ENCODE results near the gene TMEM179B. TPM values are rescaled to one million over a fixed set of nuclear protein-coding genes. Genes with fewer than 3 reads are reported as not detected.
"Not testable (repeated sequence)": the region's sequence is repeated elsewhere in the genome, so short reads cannot be mapped to it uniquely, and the experiment has no call there.

TMEM179B gene, protein sequence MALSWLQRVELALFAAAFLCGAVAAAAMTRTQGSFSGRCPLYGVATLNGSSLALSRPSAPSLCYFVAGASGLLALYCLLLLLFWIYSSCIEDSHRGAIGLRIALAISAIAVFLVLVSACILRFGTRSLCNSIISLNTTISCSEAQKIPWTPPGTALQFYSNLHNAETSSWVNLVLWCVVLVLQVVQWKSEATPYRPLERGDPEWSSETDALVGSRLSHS
- 29.3 TPM for polyA plus RNA-seq (2013, experiment 1 of 4)
- 38.1 TPM for polyA plus RNA-seq (2013, experiment 2 of 4)
- polyA plus RNA-seq (2013, experiment 3 of 4), result 31.6 TPM
- 29.3 TPM for polyA plus RNA-seq (2013, experiment 4 of 4)

DNA sequence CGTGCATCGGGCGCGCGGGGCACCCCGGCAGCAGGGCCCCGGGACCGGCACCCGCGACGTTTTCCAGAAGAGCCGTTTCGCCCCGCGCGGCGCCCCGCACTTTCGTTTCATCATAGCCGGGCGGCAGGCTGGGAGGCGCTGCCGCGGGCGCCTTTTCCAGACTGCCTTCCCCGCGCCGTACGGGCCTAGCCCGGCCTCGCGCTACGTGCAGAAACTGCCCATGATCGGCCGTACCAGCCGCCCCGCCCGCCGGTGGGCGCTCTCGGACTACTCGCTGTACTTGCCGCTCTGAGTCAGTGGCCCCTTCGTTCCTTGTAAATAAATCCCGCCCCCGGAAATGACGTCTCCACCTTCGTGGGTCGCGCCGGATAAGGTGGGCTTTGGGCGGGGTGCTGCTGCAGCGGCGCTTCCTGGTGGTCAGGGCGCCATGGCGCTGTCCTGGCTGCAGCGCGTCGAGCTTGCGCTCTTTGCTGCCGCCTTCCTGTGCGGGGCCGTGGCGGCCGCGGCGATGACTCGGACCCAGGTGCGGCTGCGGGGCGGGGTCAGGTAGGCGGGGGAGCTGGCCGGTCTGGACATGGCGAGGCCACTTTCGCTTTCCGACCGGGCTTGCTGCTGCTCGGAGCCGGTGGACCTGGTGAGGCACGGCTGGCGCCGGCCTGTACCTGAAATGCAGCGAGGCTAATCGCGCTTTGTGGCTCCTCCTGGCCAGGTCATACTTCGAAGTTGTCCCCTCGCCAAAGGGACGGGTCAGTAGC, at the start of gene TMEM179B:
TSS of gene TMEM179B (plus strand) at position 398 of the 755 bp plus-strand sequence. CDS start at position 428, 30 bp downstream.
- Histone ChIP-seq H3K36me3 (ENCODE audit: control insufficient read depth, insufficient read depth, low read length) (peaks cover 14% of the 10 kb centered on the region), H3K27me3 (ENCODE audit: control insufficient read depth, insufficient read depth, low read length, poor library complexity, severe bottlenecking) (no peaks in the 10 kb centered on the region), H3K4me3 (ENCODE audit: insufficient read depth, low read depth, low read length) (peak within 1 kb of the TSS; percentile 99), H3K4me1 (ENCODE audit: control insufficient read depth, insufficient read depth, low read length) (peaks cover 9% of the 10 kb centered on the region), H3K27ac (ENCODE audit: insufficient read depth, low read depth, low read length, poor library complexity, severe bottlenecking) (peak within 1 kb of the TSS; percentile 91), H3K9me3 (ENCODE audit: control insufficient read depth, low read length) (no peaks in the 10 kb centered on the region)
- 1% methylated on average over 88 of the region's 88 CpGs for WGBS, 2 experiments

DNA sequence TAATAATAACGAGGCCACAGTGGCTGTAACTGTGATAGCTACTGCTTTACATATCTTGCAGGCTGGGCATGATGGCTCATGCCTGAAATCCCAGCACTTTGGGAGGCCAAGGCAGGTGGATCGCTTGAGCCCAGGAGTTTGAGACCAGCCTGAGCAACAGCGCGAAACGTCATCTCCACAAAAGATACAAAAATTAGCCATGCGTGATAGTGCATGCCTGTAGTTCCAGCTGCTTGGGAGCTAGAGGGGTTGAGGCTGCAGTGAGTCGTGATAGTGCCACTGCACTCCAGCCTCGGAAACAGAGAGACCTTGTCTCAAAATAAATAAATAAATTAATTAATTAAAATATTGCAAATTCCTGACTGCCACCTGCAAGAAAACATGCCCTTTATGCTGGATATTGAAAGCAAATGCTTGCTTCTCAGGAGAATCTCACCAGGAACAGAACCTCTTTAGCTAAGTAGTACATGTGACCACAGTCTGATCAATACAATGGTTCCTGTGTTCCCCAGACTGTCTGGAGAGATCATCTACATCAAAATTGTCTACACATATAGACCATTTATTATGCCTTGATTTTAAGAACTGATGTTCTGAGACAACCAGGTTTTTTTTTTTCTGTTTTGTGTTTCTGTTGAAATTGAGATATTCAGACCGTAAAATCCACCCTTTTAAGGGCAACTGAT, 39.6 kb upstream of the TMEM179B start:
- no peaks in the 10 kb centered on the region for H3K27me3 ChIP-seq (ENCODE audit: control insufficient read depth, insufficient read depth, low read length, poor library complexity, severe bottlenecking)
- H3K9me3 ChIP-seq (ENCODE audit: control insufficient read depth, low read length), result no peaks in the 10 kb centered on the region
- H3K27ac ChIP-seq (ENCODE audit: insufficient read depth, low read depth, low read length, poor library complexity, severe bottlenecking), result no peak overlapping the region
- 92 to 93% methylated on average over 7 to 9 of the region's 9 CpGs for WGBS, 2 experiments
- no peaks in the 10 kb centered on the region for H3K4me1 ChIP-seq (ENCODE audit: control insufficient read depth, insufficient read depth, low read length)
- H3K36me3 ChIP-seq (ENCODE audit: control insufficient read depth, insufficient read depth, low read length), result peaks cover 5% of the 10 kb centered on the region
- no peak overlapping the region for H3K4me3 ChIP-seq (ENCODE audit: insufficient read depth, low read depth, low read length)

DNA sequence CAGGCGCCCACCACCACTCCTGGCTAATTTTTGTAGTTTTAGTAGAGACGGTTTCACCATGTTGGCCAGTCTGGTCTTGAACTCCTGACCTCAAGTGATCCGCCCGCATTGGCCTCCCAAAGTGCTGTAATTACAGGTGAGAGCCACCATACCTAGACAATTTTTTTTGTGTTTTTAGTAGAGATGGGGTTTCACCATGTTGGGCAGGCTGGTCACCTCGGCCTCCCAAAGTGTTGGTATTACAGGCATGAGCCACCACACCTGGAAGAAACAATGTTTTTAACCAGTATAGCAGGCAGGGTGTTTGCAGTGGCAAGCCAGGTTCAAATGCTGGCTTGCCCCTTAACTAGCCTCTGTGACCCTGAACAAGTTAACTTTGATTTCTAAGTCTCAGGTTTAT, 37.3 kb upstream of the TMEM179B start:
- H3K4me1 ChIP-seq (ENCODE audit: control insufficient read depth, insufficient read depth, low read length); H3K27me3 ChIP-seq (ENCODE audit: control insufficient read depth, insufficient read depth, low read length, poor library complexity, severe bottlenecking); H3K4me3 ChIP-seq (ENCODE audit: insufficient read depth, low read depth, low read length); H3K9me3 ChIP-seq (ENCODE audit: control insufficient read depth, low read length); H3K36me3 ChIP-seq (ENCODE audit: control insufficient read depth, insufficient read depth, low read length); H3K27ac ChIP-seq (ENCODE audit: insufficient read depth, low read depth, low read length, poor library complexity, severe bottlenecking): not testable (repeated sequence)
- WGBS, 2 experiments, result 93 to 94% methylated on average over 5 of the region's 5 CpGs

DNA sequence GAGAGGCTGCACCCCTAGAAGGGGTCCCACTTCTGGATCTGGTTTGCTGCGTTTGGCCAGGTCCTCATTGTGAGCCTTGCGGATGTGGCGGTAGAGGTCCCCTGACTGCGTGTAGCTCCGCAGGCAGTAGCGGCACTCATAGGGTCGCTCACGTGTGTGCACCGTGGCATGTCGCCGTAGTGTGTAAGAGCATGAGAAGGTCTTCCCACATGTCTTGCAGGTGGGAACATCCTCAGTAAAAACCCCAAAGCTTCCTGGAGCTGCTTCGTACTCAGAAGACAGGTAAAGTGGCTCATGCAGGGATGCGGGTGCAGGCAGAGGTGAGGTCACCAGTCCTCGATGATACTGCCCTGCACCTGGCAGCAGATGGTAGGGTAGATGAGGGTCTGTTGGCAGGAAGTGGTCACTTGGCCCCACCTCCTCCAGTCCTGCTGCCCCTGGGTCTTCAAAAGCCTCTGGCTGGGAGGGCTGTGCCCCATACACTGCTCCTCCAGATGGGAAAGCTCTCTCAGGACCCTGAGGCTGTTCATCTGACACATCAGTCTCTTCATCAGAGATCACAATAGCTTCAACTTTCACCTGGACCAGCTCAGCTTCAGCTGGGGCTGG, 34.9 kb upstream of the TMEM179B start:
- Histone ChIP-seq H3K9me3 (ENCODE audit: control insufficient read depth, low read length) (no peaks in the 10 kb centered on the region), H3K27ac (ENCODE audit: insufficient read depth, low read depth, low read length, poor library complexity, severe bottlenecking) (no peak overlapping the region), H3K27me3 (ENCODE audit: control insufficient read depth, insufficient read depth, low read length, poor library complexity, severe bottlenecking) (no peaks in the 10 kb centered on the region), H3K36me3 (ENCODE audit: control insufficient read depth, insufficient read depth, low read length) (peaks cover 6% of the 10 kb centered on the region), H3K4me3 (ENCODE audit: insufficient read depth, low read depth, low read length) (no peak overlapping the region), H3K4me1 (ENCODE audit: control insufficient read depth, insufficient read depth, low read length) (peaks cover 6% of the 10 kb centered on the region)
- WGBS, 2 experiments, result 94 to 97% methylated on average over 14 of the region's 14 CpGs

DNA sequence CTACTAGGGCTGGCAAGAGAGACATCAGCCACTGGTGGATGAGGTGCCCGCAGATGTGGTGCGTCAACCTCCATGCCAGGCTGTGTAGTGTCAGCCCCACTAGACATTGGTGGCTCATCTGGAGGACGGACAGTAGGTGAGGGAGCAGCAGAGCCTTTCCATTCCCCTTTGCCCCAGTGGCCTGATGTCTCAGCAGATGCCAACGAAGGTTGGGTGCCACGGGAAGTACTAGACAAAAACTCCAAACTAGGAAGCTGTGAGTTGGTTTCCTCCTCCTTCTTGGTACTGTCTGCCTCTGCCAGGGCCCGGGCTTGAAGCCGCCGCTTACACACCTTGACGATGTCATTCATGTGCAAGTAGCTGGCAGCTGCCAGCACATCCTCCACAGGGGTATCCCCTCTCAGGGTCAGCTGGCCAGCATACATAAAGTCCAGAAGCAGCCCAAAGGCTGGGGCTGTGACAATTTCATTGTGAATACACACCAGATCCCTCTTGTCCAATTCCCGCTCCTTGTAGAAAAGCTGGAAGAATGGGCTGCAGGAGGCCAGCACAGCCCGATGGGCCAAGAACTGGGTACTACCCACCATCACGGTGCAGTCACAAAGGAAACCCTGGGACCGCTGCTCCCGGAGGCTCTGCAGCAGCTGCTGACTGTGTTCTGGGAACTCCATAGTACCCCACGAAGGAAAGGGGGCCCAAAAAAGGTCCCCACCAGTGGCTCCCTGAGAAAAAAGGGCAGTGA, 34.0 kb upstream of the TMEM179B start:
- Histone ChIP-seq H3K27ac (ENCODE audit: insufficient read depth, low read depth, low read length, poor library complexity, severe bottlenecking) (peak overlapping the region; percentile 16), H3K9me3 (ENCODE audit: control insufficient read depth, low read length) (no peaks in the 10 kb centered on the region), H3K4me1 (ENCODE audit: control insufficient read depth, insufficient read depth, low read length) (peaks cover 6% of the 10 kb centered on the region), H3K27me3 (ENCODE audit: control insufficient read depth, insufficient read depth, low read length, poor library complexity, severe bottlenecking) (no peaks in the 10 kb centered on the region), H3K36me3 (ENCODE audit: control insufficient read depth, insufficient read depth, low read length) (peaks cover 6% of the 10 kb centered on the region), H3K4me3 (ENCODE audit: insufficient read depth, low read depth, low read length) (peak overlapping the region; percentile 92)
- WGBS, 2 experiments, result 90% methylated on average over 15 of the region's 15 CpGs

DNA sequence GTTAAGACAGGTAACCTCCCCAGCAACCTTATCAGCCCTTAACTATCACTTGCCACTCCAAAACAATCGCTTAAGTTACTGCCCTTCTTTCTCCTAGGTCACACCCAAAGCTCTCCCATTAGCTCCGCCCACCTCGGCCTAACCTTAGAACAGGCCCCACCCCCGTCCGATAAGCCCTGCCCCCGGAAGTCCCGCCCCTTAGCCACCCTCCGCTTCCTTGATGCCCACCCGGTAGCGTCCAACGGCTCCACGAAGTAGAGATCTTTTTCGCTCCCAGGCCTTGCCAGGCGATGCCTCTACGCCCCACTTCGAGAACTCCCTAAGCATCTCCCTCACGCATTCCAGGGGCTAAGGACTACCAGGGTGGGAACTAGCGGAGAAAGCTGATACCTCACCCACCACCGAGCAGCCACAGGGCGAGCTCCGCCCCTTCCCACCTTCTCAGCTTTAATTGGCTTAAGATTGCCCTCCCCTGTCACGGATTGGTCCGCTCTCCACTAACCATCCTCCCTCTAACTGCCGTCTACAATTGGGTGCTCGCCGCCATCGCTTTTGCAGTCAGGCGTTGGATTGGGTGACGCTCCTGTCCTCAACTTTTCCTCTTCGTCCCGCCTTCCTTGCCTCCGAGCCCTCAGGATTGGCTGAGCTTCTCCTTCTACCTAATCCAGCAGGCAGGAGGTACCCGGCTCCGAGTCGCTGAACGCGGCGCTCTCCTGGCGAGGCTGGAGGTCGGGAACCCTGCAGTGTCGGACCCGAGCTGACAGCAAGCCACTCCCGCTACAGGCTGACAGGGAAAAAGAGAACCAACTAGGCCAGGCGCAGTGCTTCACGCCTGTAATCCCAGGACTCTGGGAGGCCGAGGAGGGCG, 33.2 kb upstream of the TMEM179B start, which contains the start of gene ZBTB3:
TSS of gene ZBTB3 (minus strand) at position 425 of the 868 bp plus-strand sequence. CDS start 496 bp downstream, outside the sequence.
- Histone ChIP-seq H3K36me3 (ENCODE audit: control insufficient read depth, insufficient read depth, low read length) (peaks cover 6% of the 10 kb centered on the region), H3K9me3 (ENCODE audit: control insufficient read depth, low read length) (no peaks in the 10 kb centered on the region)
- WGBS, 2 experiments, result 1% methylated on average over 47 of the region's 47 CpGs

DNA sequence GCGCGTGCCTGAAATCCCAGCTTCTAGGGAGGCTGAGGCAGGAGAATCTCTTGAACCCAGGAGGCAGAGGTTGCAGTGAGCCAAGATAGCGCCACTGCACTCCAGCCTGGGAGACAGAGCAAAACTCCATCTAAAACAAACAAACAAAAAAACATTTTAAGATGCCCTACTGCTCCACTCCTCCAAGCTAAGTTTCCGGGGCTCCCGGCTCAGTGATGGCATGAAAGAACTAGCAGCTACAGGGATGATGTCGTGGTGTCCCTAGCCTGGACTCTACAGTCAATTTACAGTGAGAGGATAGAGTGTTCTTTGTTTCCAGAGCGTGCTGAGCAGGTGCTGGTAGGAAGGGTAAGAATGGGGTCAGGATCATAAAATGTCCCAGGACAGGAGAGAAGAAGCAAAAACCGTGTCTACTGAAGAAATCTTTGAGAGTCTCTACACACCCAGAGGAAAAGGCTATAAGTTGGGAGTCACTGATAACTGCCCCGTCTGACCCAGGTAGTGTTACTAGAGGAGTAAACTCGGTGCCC, 32.1 kb upstream of the TMEM179B start:
- Histone ChIP-seq H3K4me3 (ENCODE audit: insufficient read depth, low read depth, low read length) (no peak overlapping the region), H3K27me3 (ENCODE audit: control insufficient read depth, insufficient read depth, low read length, poor library complexity, severe bottlenecking) (no peaks in the 10 kb centered on the region), H3K4me1 (ENCODE audit: control insufficient read depth, insufficient read depth, low read length) (peaks cover 6% of the 10 kb centered on the region), H3K27ac (ENCODE audit: insufficient read depth, low read depth, low read length, poor library complexity, severe bottlenecking) (no peak overlapping the region), H3K9me3 (ENCODE audit: control insufficient read depth, low read length) (no peaks in the 10 kb centered on the region), H3K36me3 (ENCODE audit: control insufficient read depth, insufficient read depth, low read length) (peaks cover 6% of the 10 kb centered on the region)
- 92 to 93% methylated on average over 10 of the region's 10 CpGs for WGBS, 2 experiments

More for the DNA sequence above, 33.2 kb upstream of the TMEM179B start, which contains the start of gene ZBTB3:
- peak within 1 kb of the TSS; percentile 92 for H3K4me3 ChIP-seq (ENCODE audit: insufficient read depth, low read depth, low read length)
- H3K4me1 ChIP-seq (ENCODE audit: control insufficient read depth, insufficient read depth, low read length), result peaks cover 6% of the 10 kb centered on the region
- H3K27ac ChIP-seq (ENCODE audit: insufficient read depth, low read depth, low read length, poor library complexity, severe bottlenecking), result peak within 1 kb of the TSS; percentile 55
- H3K27me3 ChIP-seq (ENCODE audit: control insufficient read depth, insufficient read depth, low read length, poor library complexity, severe bottlenecking), result no peaks in the 10 kb centered on the region

DNA sequence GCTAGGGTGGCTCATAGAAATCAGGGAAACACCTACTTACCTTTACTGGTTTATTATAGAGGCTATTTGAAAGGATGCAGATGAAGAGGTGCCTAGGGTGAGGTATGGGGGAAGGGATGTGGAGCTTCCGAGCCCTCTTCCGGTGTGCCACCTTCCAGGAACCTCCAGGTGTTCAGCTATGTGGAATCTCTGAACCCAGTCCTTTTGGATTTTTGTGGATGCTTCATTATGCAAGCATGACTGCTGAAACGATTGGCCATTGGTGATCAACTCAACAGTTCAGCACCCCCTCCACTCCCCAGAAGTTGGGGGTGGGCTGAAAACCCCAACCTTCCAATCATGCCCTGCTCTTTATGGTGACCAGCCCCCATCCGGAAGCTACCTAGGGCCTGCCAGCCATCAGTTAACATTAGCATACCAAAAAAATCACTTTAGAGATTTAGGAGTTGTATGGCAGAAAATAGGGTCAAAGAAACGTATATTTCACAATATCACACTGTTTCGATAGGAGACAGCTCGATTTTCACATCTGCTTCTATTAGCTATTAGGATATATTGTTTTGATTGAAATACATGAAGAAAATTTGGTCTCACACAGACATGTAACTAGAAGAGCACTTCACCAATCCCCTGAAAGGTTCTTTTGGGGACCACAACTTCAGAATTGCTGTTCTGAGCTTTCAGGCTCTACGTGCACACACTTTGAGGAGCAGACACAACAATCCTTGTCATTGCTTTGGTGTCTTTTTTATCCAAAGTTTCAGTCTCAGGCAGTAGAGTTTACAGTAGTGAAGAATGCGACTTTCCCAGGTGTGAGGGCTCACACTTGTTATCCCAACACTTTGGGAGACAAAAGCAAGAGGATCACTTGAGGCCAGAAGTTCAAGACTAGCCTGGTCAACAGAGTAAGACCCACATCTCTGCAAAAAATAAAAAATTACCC, 29.1 kb upstream of the TMEM179B start:
- H3K9me3 ChIP-seq (ENCODE audit: control insufficient read depth, low read length), result no peaks in the 10 kb centered on the region
- peaks cover 9% of the 10 kb centered on the region for H3K4me1 ChIP-seq (ENCODE audit: control insufficient read depth, insufficient read depth, low read length)
- no peaks in the 10 kb centered on the region for H3K27me3 ChIP-seq (ENCODE audit: control insufficient read depth, insufficient read depth, low read length, poor library complexity, severe bottlenecking)
- WGBS, 2 experiments, result 57 to 58% methylated on average over 7 to 8 of the region's 9 CpGs
- H3K27ac ChIP-seq (ENCODE audit: insufficient read depth, low read depth, low read length, poor library complexity, severe bottlenecking), result no peak overlapping the region
- H3K4me3 ChIP-seq (ENCODE audit: insufficient read depth, low read depth, low read length), result no peak overlapping the region
- H3K36me3 ChIP-seq (ENCODE audit: control insufficient read depth, insufficient read depth, low read length), result no peaks in the 10 kb centered on the region

Data from ectodermal cell (in vitro differentiated cells).